GM23338 (cell line): ENCODE data around the gene SEMA3E. TPM values are rescaled to one million over a fixed set of nuclear protein-coding genes. Genes with fewer than 3 reads are reported as not detected.
A peak's percentile ranks its signal among the peaks of the same experiment; 100 is the strongest.

Experiments
- ATAC-seq: fragments of 200-7000 bp; cut with Tn5 transposase; 3 replicates; pipeline ENCODE4 v1.9.1; 2020
- DNase-seq: peaks from one replicate; pipeline ENCODE4 v3.0.0-alpha.2; 2015; ENCODE audit warnings: low spot score
- H2AFZ ChIP-seq: fragments of 200-600 bp; sonication (generic); 2 replicates; pipeline ENCODE4 v1.8.0; 2016; ENCODE audit warnings: antibody characterized with exemption, mild to moderate bottlenecking, moderate library complexity
- H3F3A ChIP-seq: fragments of 200-600 bp; sonication (generic); replicated peaks from 2 replicates; pipeline ENCODE4 v1.8.0; 2017; ENCODE audit warnings: antibody characterized with exemption, mixed run types, low read depth
- H3K27ac ChIP-seq: fragments of 200-600 bp; sonication (generic); 2 replicates; pipeline ENCODE4 v1.6.1; 2016; ENCODE audit warnings: low read depth
- H3K27me3 ChIP-seq: fragments of 200-600 bp; sonication (generic); 2 replicates; pipeline ENCODE4 v1.8.0; 2016; ENCODE audit warnings: mild to moderate bottlenecking, mixed run types, moderate library complexity; ENCODE audit not compliant: insufficient read depth
- H3K36me3 ChIP-seq: fragments of 200-600 bp; sonication (generic); 2 replicates; pipeline ENCODE4 v1.8.0; 2016; ENCODE audit warnings: mild to moderate bottlenecking; ENCODE audit not compliant: insufficient read depth
- H3K4me1 ChIP-seq: fragments of 200-600 bp; sonication (generic); 2 replicates; pipeline ENCODE4 v1.8.0; 2016; ENCODE audit warnings: mild to moderate bottlenecking, moderate library complexity; ENCODE audit not compliant: insufficient read depth
- H3K4me2 ChIP-seq: fragments of 200-600 bp; sonication (generic); 2 replicates; pipeline ENCODE4 v1.7.1; 2017; ENCODE audit warnings: mixed run types
- H3K4me3 ChIP-seq: fragments of 200-600 bp; sonication (generic); 2 replicates; pipeline ENCODE4 v1.6.1; 2016; ENCODE audit warnings: mixed run types
- H3K79me2 ChIP-seq: fragments of 200-600 bp; sonication (generic); replicated peaks from 2 replicates; pipeline ENCODE4 v1.8.0; 2017; ENCODE audit warnings: mild to moderate bottlenecking; ENCODE audit not compliant: insufficient read depth
- H3K9me2 ChIP-seq: fragments of 200-600 bp; sonication (generic); 2 replicates; pipeline ENCODE4 v1.8.0; 2017; ENCODE audit not compliant: insufficient read depth
- H4K20me1 ChIP-seq: fragments of 200-600 bp; sonication (generic); replicated peaks from 2 replicates; pipeline ENCODE4 v1.8.0; 2017; ENCODE audit warnings: mild to moderate bottlenecking; ENCODE audit not compliant: insufficient read depth
- H3K27ac Mint-ChIP-seq: 2 replicates; pipeline ENCODE4 v1.8.0; 2020; ENCODE audit warnings: inconsistent platforms, mild to moderate bottlenecking, moderate library complexity, mixed read lengths
- H3K27me3 Mint-ChIP-seq: 3 replicates; pipeline ENCODE4 v1.8.0; 2022; ENCODE audit warnings: low read depth, mild to moderate bottlenecking, moderate library complexity, mixed read lengths, inconsistent platforms; ENCODE audit not compliant: insufficient read depth, poor library complexity
- H3K36me3 Mint-ChIP-seq: 3 replicates; pipeline ENCODE4 v1.8.0; 2021; ENCODE audit warnings: low read depth, mild to moderate bottlenecking, inconsistent platforms, moderate library complexity, mixed read lengths
- H3K4me1 Mint-ChIP-seq: 3 replicates; pipeline ENCODE4 v1.8.0; 2020; ENCODE audit warnings: mild to moderate bottlenecking, inconsistent platforms, mixed read lengths
- H3K4me3 Mint-ChIP-seq: 3 replicates; pipeline ENCODE4 v1.8.0; 2021; ENCODE audit warnings: moderate library complexity, mild to moderate bottlenecking, inconsistent platforms, mixed read lengths
- H3K9me3 Mint-ChIP-seq: 3 replicates; pipeline ENCODE4 v1.8.0; 2020; ENCODE audit warnings: moderate library complexity, mild to moderate bottlenecking, inconsistent platforms, mixed read lengths
- CREB1 ChIP-seq: fragments of 250-450 bp; sonication (Bioruptor Pico); IDR thresholded peaks from 2 replicates; pipeline ENCODE4 v1.5.0; 2020; ENCODE audit warnings: low read depth, mild to moderate bottlenecking, moderate library complexity
- CTCF ChIP-seq, 2 experiments: fragments of 200-600 bp in 1 of 2; sonication (generic) in 1 of 2; conservative IDR thresholded peaks; 2 replicates each; pipeline versions ENCODE4 v1.5.1 to v1.6.1; 2016 to 2017; ENCODE audit warnings: antibody characterized with exemption in 2 of 2, low read depth in 2 of 2, mild to moderate bottlenecking in 2 of 2, moderate library complexity in 1 of 2
- EZH2 ChIP-seq: fragments of 200-600 bp; sonication (generic); IDR thresholded peaks from one replicate; pipeline ENCODE4 v1.8.0; 2017; ENCODE audit warnings: antibody characterized with exemption, mild to moderate bottlenecking, low read depth; ENCODE audit not compliant: unreplicated experiment
- EZH2phosphoT487 ChIP-seq: fragments of 200-600 bp; sonication (generic); IDR thresholded peaks from one replicate; pipeline ENCODE4 v1.8.1; 2018; ENCODE audit warnings: antibody characterized with exemption; ENCODE audit not compliant: unreplicated experiment
- JUNB ChIP-seq: IDR thresholded peaks from one replicate; pipeline ENCODE4 v1.6.1; 2016; ENCODE audit warnings: antibody characterized with exemption; ENCODE audit not compliant: unreplicated experiment
- NANOG ChIP-seq: IDR thresholded peaks from 2 replicates; pipeline ENCODE4 v1.6.1; 2016; ENCODE audit warnings: antibody characterized with exemption, borderline replicate concordance
- POLR2AphosphoS5 ChIP-seq: IDR thresholded peaks from 2 replicates; pipeline ENCODE4 v1.6.1; 2016; ENCODE audit warnings: antibody characterized with exemption, low read depth
- REST ChIP-seq: IDR thresholded peaks from one replicate; pipeline ENCODE4 v1.6.1; 2018; ENCODE audit warnings: antibody characterized with exemption; ENCODE audit not compliant: unreplicated experiment
- ZNF114 ChIP-seq: fragments of 250-450 bp; sonication (Bioruptor Pico); IDR thresholded peaks from 2 replicates; pipeline ENCODE4 v1.5.0; 2020; ENCODE audit warnings: mild to moderate bottlenecking, moderate library complexity
- ZNF331 ChIP-seq: fragments of 250-450 bp; sonication (Bioruptor Pico); IDR thresholded peaks from 2 replicates; pipeline ENCODE4 v1.5.0; 2020; ENCODE audit warnings: low read depth, mild to moderate bottlenecking, moderate library complexity
- polyA plus RNA-seq: library from polyadenylated mRNA; unstranded; fragments of >200 nt; fragmentation: Nextera tagmentation; extraction: Ambion mirVana; gene quantifications from 2 replicates; pipeline ENCODE4 v1.2.1, GENCODE V29; 2016
- total RNA-seq: library from RNA; depleted of rRNA; stranded (reverse); fragments of >200 nt; shearing (Covaris generic); gene quantifications from 2 replicates; pipeline ENCODE4 v1.2.3, GENCODE V29; 2014

The SEMA3E gene
- total and polyA plus RNA-seq, 2 experiments from 2014 or later = 5.4 to 15.7 TPM

DNA sequence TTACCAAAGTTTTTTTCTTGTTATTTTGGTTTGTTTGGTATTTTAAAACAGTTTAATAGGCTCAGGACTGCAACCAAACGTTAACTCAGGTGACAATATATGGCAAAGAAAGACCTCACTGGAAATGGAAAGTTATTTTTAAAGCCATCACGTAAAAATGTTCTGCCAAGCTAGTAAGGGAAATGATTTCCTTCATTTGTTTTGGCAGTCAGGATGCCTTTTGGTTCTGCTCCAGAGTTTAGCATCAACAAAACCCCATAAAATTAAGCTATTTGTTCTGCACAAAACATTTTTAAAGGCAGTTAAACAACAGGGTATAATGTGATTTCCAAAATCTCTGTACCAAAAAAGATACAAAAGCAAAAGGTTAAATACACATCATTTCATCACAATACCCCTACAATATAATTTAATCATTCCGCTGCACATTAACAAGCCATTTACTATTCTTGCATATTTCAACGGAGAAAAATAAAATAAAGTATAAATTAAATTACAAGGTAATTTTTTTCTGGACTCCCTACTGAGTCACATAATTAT lies 172.4 kb downstream of the SEMA3E start:
- no peak for DNase-seq
- Mint-ChIP-seq H3K36me3 (no peaks in the 10 kb centered on the region), H3K4me3 (no peak overlapping the region), H3K27me3 (no peaks in the 10 kb centered on the region), H3K27ac (no peak overlapping the region), H3K4me1 (peaks cover 12% of the 10 kb centered on the region; the same call in 2 of the 3 replicates), H3K9me3 (no peaks in the 10 kb centered on the region)
- Histone ChIP-seq H4K20me1 (no peaks in the 10 kb centered on the region), H3K4me2 (no peak overlapping the region), H2AFZ (no peak overlapping the region), H3F3A (no peaks in the 10 kb centered on the region), H3K4me3 (no peak overlapping the region), H3K27me3 (no peaks in the 10 kb centered on the region), H3K4me1 (0 out of 2 replicates have a peak, but pooled peaks cover 11% of the 10 kb centered on the region), H3K36me3 (no peaks in the 10 kb centered on the region), H3K27ac (no peak overlapping the region), H3K79me2 (no peaks in the 10 kb centered on the region), H3K9me2 (no peaks in the 10 kb centered on the region)
- no peak for ATAC-seq
- TF ChIP-seq ZNF114 (CRISPR knock-in tag) (no peak), JUNB (no peak), CTCF (conservative IDR thresholded peaks at IDR 0.05; ENCODE audit: low read depth in 2 of 2) (no peak), EZH2phosphoT487 (no peak), ZNF331 (CRISPR knock-in tag) (no peak), NANOG (no peak), REST (no peak), CREB1 (CRISPR knock-in tag) (no peak), EZH2 (no peak)

- peak; percentile 72 to 85 for TF ChIP-seq CTCF (conservative IDR thresholded peaks at IDR 0.05; ENCODE audit: low read depth in 2 of 2)
- no peak for TF ChIP-seq POLR2AphosphoS5
- Histone ChIP-seq H4K20me1 (no peaks in the 10 kb centered on the region), H2AFZ (no peak overlapping the region), H3K27ac (no peak overlapping the region), H3F3A (no peaks in the 10 kb centered on the region), H3K36me3 (no peaks in the 10 kb centered on the region), H3K4me2 (no peak overlapping the region), H3K4me3 (no peak overlapping the region), H3K9me2 (no peaks in the 10 kb centered on the region), H3K27me3 (no peaks in the 10 kb centered on the region), H3K79me2 (no peaks in the 10 kb centered on the region), H3K4me1 (peaks cover 14% of the 10 kb centered on the region)
- no peaks in the 10 kb centered on the region for H3K36me3 Mint-ChIP-seq
- ATAC-seq = peak; percentile 91
- H3K27ac Mint-ChIP-seq = no peak overlapping the region
- H3K27me3 Mint-ChIP-seq = no peaks in the 10 kb centered on the region
- peak; percentile 84 for DNase-seq
- peaks cover 14% of the 10 kb centered on the region; the same call in 2 of the 3 replicates for H3K4me1 Mint-ChIP-seq
- H3K9me3 Mint-ChIP-seq = no peaks in the 10 kb centered on the region
- H3K4me3 Mint-ChIP-seq = no peak overlapping the region
These were observed 173.5 kb downstream of the SEMA3E start for GRCh38 chr7:83475420-83475819.
